ENCODE data around the gene PUSL1. TPM values are rescaled to one million over a fixed set of nuclear protein-coding genes. Genes with fewer than 3 reads are reported as not detected.

Gene PUSL1
- total and polyA plus RNA-seq, 2 of the 4 experiments (the other 2 are of a cell fraction): 10.9 to 33.0 TPM

GRCh38 chr1:1332031-1332755, 23.8 kb downstream of the PUSL1 start:
- ChIA-PET POLR2A (ENCODE audit: unreplicated experiment) (no interaction called here), CTCF (no interaction called here)
- Histone ChIP-seq H3K9ac (ENCODE audit: low read depth, low read length) (no peak overlapping the region), H2AK5ac (ENCODE audit: low read depth, low read length) (no peak overlapping the region), H2BK5ac (ENCODE audit: low read depth, low read length, poor library complexity, severe bottlenecking) (no peak overlapping the region), H3K36me3 (ENCODE audit: control insufficient read depth, insufficient read depth, low read length) (peaks cover 12% of the 10 kb centered on the region), H2BK20ac (ENCODE audit: low read depth, low read length) (no peak overlapping the region), H4K5ac (ENCODE audit: low read depth, low read length) (no peak overlapping the region), H3K56ac (ENCODE audit: extremely low read depth, insufficient read depth, low read length) (no peak overlapping the region), H3K9me1 (ENCODE audit: insufficient read depth, low read length) (peaks cover 9% of the 10 kb centered on the region), H3K23ac (ENCODE audit: low read depth, low read length) (no peak overlapping the region), H2AK9ac (replicated peaks; ENCODE audit: low read depth, low read length, poor library complexity) (peak overlapping the region; percentile 55), H3K27ac (ENCODE audit: insufficient read depth, low read length) (no peak overlapping the region), H3K14ac (replicated peaks; ENCODE audit: low read depth, low read length) (no peak overlapping the region), H4K20me1 (ENCODE audit: insufficient read depth, low read length) (peaks cover 19% of the 10 kb centered on the region), H4K8ac (ENCODE audit: low read depth in 2 of 2, low read length in 2 of 2) (no peak overlapping the region), H3K27me3 (ENCODE audit: control insufficient read depth, insufficient read depth, low read length) (no peaks in the 10 kb centered on the region), H2BK15ac (ENCODE audit: low read depth, low read length) (no peak overlapping the region), H3K4me3 (ENCODE audit: insufficient read depth, low read depth, low read length) (no peak overlapping the region), H4K91ac (ENCODE audit: insufficient read depth, low read depth, low read length) (no peak overlapping the region), H3K4me2 (ENCODE audit: low read depth, low read length) (no peak overlapping the region), H3K18ac (ENCODE audit: low read depth, low read length) (no peak overlapping the region), H3K4ac (ENCODE audit: low read depth, low read length) (no peak overlapping the region), H3K79me1 (ENCODE audit: low read depth in 1 of 2, low read length in 2 of 2) (peaks cover 7 to 11% of the 10 kb centered on the region in 2 experiments; a peak in 2 of 4 replicates), H2AFZ (replicated peaks; ENCODE audit: low read length, poor library complexity) (no peak overlapping the region), H3K4me1 (ENCODE audit: control insufficient read depth, insufficient read depth, low read length) (no peaks in the 10 kb centered on the region), H3K9me3 (ENCODE audit: control insufficient read depth, insufficient read depth, low read length) (no peaks in the 10 kb centered on the region), H2BK120ac (ENCODE audit: low read depth, low read length) (no peak overlapping the region)
- ATAC-seq (ENCODE audit: low read depth) (no peak), DNase-seq (no peak)
- 90% methylated on average over 30 of the region's 57 CpGs; no CpG with 5 or more reads in 1 of the 2 experiments for WGBS, 2 experiments (ENCODE audit: extremely low coverage in 2 of 2, insufficient read length in 1 of 2)
- dilution Hi-C loops (cut with HindIII; ENCODE audit: low sequenced_read_pairs, unreplicated experiment) (no loop called here), intact Hi-C loops (cut with micrococcal nuclease) (no loop called here), in situ Hi-C loops (cut with MboI; ENCODE audit: low sequenced_read_pairs) (no loop called here)
- no TSS peak for BruUV-seq (replicated peaks)
- no peak for TF ChIP-seq RCOR1 (IDR thresholded peaks at IDR 0.05; ENCODE audit: insufficient replicate concordance, low read length)
- TF ChIP-seq NFE2L2 (IDR thresholded peaks at IDR 0.05; ENCODE audit: low read depth, low read length): no peak
- TF ChIP-seq, protein P1, sequence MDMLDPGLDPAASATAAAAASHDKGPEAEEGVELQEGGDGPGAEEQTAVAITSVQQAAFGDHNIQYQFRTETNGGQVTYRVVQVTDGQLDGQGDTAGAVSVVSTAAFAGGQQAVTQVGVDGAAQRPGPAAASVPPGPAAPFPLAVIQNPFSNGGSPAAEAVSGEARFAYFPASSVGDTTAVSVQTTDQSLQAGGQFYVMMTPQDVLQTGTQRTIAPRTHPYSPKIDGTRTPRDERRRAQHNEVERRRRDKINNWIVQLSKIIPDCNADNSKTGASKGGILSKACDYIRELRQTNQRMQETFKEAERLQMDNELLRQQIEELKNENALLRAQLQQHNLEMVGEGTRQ (IDR thresholded peaks at IDR 0.05; ENCODE audit: low read depth, low read length): no peak
- TF ChIP-seq RFX5 (IDR thresholded peaks at IDR 0.05; ENCODE audit: low read depth, low read length): no peak
- no peak for TF ChIP-seq MAFK (IDR thresholded peaks at IDR 0.05; ENCODE audit: low read depth, low read length)
- no peak for TF ChIP-seq FOS (IDR thresholded peaks at IDR 0.05; ENCODE audit: low read depth, low read length)
- no peak for TF ChIP-seq CTCF (conservative IDR thresholded peaks at IDR 0.05; ENCODE audit: low read depth, low read length)
- TF ChIP-seq CHD1 (IDR thresholded peaks at IDR 0.05; ENCODE audit: low read depth, low read length): no peak
- no peak for TF ChIP-seq ELK1 (IDR thresholded peaks at IDR 0.05; ENCODE audit: borderline replicate concordance, low read depth, low read length)
- TF ChIP-seq RAD21 (IDR thresholded peaks at IDR 0.05; ENCODE audit: low read length): no peak
- TF ChIP-seq BHLHE40 (IDR thresholded peaks at IDR 0.05; ENCODE audit: low read depth, low read length): no peak
